GM19467 (cell line): ENCODE results near the gene TTLL4.
"Not testable (repeated sequence)": the region's sequence is repeated elsewhere in the genome, so short reads cannot be mapped to it uniquely, and the experiment has no call there.

Experiments
- ATAC-seq: cut with Tn5 transposase; IDR thresholded peaks from one replicate; pipeline ENCODE4 v1.9.1; 2021; ENCODE audit warnings: mild to moderate bottlenecking, moderate library complexity; ENCODE audit not compliant: unreplicated experiment

TTLL4 gene

GRCh38 chr2:218710687-218711549, at the start of gene TTLL4:
Gene TTLL4 (plus strand): TSS chr2:218710835. CDS start chr2:218737677, 26,842 bp downstream.
- peak; percentile 87 for ATAC-seq

- no peak for ATAC-seq
Measured at GRCh38 chr2:218662377-218662776, 48.3 kb upstream of the TTLL4 start.

GRCh38 chr2:218662827-218663226, 47.8 kb upstream of the TTLL4 start:
- no peak for ATAC-seq

GRCh38 chr2:218663901-218664300, 46.7 kb upstream of the TTLL4 start:
- ATAC-seq, result no peak

GRCh38 chr2:218664653-218665052, 46.0 kb upstream of the TTLL4 start:
- ATAC-seq, result no peak

GRCh38 chr2:218671097-218671653, 39.5 kb upstream of the TTLL4 start:
- ATAC-seq, result no peak

GRCh38 chr2:218671654-218672566, 38.7 kb upstream of the TTLL4 start, which contains the start of the genes RNF25 and STK36:
Gene RNF25 (minus strand): TSS chr2:218672002. CDS start chr2:218671970, 32 bp downstream.
Gene STK36 (plus strand): TSS chr2:218672086. CDS start chr2:218672830, 744 bp downstream.
- peak; percentile 94 for ATAC-seq

GRCh38 chr2:218679119-218679518, 31.5 kb upstream of the TTLL4 start:
- no peak for ATAC-seq

- ATAC-seq, result no peak
Measured at GRCh38 chr2:218680061-218680460, 30.6 kb upstream of the TTLL4 start.

- not testable (repeated sequence) for ATAC-seq
Measured at GRCh38 chr2:218687400-218688060, 23.1 kb upstream of the TTLL4 start.

- no peak for ATAC-seq
Measured at GRCh38 chr2:218691234-218691633, 19.4 kb upstream of the TTLL4 start.

GRCh38 chr2:218694405-218695145, 16.1 kb upstream of the TTLL4 start:
- ATAC-seq, result no peak

GRCh38 chr2:218698885-218699284, 11.8 kb upstream of the TTLL4 start:
- ATAC-seq, result no peak

GRCh38 chr2:218701806-218702205, 8.8 kb upstream of the TTLL4 start:
- no peak for ATAC-seq

- ATAC-seq, result no peak
Measured at GRCh38 chr2:218703341-218703740, 7.3 kb upstream of the TTLL4 start.

GRCh38 chr2:218708086-218708485, 2.5 kb upstream of the TTLL4 start:
- ATAC-seq, result no peak

- ATAC-seq, result no peak
Measured at GRCh38 chr2:218709908-218710307, 727 bp upstream of the TTLL4 start.

GRCh38 chr2:218710334-218710686, 325 bp upstream of the TTLL4 start:
- no peak for ATAC-seq

- ATAC-seq, result no peak
Measured at GRCh38 chr2:218711550-218711929, 905 bp downstream of the TTLL4 start.

- ATAC-seq, result no peak
Measured at GRCh38 chr2:218713922-218714321, 3.3 kb downstream of the TTLL4 start.
